ENCODE data around the gene MNDA. TPM values are rescaled to one million over a fixed set of nuclear protein-coding genes. Genes with fewer than 3 reads are reported as not detected.
"Not testable (repeated sequence)": the region's sequence is repeated elsewhere in the genome, so short reads cannot be mapped to it uniquely, and the experiment has no call there.

MNDA gene
- polyA plus RNA-seq, 5 donors = 4.3 to 6.9 (median 4.8) TPM

- DNase-seq = no peak
These were observed 4.9 kb downstream of the MNDA start for GRCh38 chr1:158836038-158836437.

DNA sequence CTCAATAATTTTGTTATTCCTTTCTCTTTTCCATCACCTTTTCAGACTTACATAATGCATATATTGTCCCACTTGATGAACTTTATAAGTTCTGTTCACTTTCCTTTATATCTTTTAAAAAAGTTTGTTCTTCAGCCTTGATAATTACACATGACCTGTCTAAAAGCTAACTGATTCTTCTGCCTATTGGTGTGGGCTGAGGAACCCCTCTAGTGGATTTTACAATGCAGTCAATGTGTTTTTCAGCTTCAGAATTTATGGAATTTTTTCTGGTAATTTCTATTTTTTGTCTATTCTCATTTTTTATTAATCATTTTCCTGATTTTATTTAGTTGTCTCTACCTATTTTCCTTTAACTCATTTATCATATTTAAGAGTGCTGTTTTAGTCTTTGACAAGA lies 7.5 kb downstream of the MNDA start:
- DNase-seq = no peak

DNA sequence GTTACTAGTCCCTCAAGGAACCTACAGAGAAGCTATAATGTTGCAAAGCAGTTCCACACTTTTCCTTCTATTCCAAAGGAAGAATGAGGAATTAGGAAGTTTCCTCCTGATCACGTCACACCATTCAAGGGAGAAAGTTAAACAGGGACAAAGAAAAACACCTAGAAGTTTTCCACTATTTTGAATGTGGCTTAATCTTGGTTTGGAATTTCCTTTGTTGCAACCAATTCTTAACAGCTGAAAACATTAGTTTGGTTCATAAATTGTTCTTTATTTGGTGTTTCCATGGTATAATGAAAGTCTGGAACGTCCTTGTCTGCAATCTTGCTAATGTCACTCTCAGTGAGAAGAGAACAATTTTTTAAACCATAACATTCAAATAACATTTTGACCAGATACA lies 8.4 kb downstream of the MNDA start:
- DNase-seq = no peak

- DNase-seq = no peak
These were observed 9.1 kb downstream of the MNDA start for GRCh38 chr1:158840236-158840635.

- no peak for DNase-seq
These were observed 33.4 kb downstream of the MNDA start for GRCh38 chr1:158864595-158864994.

DNA sequence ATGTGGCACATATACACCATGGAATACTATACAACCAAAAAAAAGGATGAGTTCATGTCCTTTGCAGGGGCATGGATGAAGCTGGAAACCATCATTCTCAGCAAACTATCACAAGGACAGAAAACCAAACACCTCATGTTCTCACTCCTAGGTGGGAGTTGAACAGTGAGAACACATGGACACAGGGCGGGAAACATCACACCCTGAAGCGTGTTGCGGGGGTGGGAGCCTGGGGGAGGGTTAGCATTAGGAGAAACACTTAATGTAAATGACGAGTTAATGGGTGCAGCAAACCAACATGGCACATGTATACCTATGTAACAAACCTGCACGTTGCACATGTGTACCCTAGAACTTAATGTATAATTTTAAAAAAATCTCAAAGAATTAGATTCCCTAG lies 39.3 kb downstream of the MNDA start:
- not testable (repeated sequence) for DNase-seq

- no peak for DNase-seq
These were observed 42.0 kb downstream of the MNDA start for GRCh38 chr1:158873141-158873540.

GRCh38 chr1:158893654-158894053 lies 62.5 kb downstream of the MNDA start:
- no peak for DNase-seq

DNA sequence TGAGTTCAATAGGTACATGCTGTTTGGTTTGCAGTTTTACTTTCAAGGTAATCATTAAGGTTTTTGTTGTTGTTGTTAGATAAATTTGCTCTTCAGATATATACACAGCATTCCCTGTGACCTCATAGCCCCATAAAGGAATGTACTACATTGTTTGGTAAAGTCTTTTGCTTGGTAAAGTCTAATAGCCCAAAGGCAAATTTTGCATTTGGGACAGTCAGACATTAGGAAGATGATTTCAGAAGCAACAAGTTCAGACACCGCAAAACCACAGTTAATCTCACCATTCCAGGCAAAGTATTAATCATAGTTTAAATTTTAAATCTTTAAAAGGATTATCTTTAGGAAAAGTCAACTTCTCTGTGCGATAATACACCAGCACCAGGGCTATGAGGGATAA lies 67.6 kb downstream of the MNDA start:
- no peak for DNase-seq

Other genes with a start within 250 kb of the MNDA start
- under 1 TPM; 0.19 to 0.70 (median 0.29) TPM for gene OR10Z1, start 226.1 kb upstream of the MNDA start, polyA plus RNA-seq (ENCODE audit: insufficient read depth in 1 of 5, insufficient read length in 5 of 5, low replicate concordance in 1 of 5)
- gene SPTA1, start 144.6 kb upstream of the MNDA start, polyA plus RNA-seq (ENCODE audit: insufficient read depth in 1 of 5, insufficient read length in 5 of 5, low replicate concordance in 1 of 5) = 10 to 100 TPM in 2 of 5 donors, 1 to 10 TPM in 3; 8.3 to 26.4 (median 8.9) TPM
- not detected for gene OR6K2, start 130.7 kb upstream of the MNDA start, polyA plus RNA-seq (ENCODE audit: insufficient read depth in 1 of 5, insufficient read length in 5 of 5, low replicate concordance in 1 of 5)
- gene OR6K3, start 110.6 kb upstream of the MNDA start, polyA plus RNA-seq (ENCODE audit: insufficient read depth in 1 of 5, insufficient read length in 5 of 5, low replicate concordance in 1 of 5) = under 1 TPM in 2 of 5 donors, not detected in 3; 0.09 TPM
- gene OR6K6, start 76.6 kb upstream of the MNDA start, polyA plus RNA-seq (ENCODE audit: insufficient read depth in 1 of 5, insufficient read length in 5 of 5, low replicate concordance in 1 of 5) = not detected
- gene OR6N1, start 59.2 kb upstream of the MNDA start, polyA plus RNA-seq (ENCODE audit: insufficient read depth in 1 of 5, insufficient read length in 5 of 5, low replicate concordance in 1 of 5) = not detected
- gene OR6N2, start 50.1 kb upstream of the MNDA start, polyA plus RNA-seq (ENCODE audit: insufficient read depth in 1 of 5, insufficient read length in 5 of 5, low replicate concordance in 1 of 5) = not detected
- gene PYHIN1, start 100.2 kb downstream of the MNDA start, polyA plus RNA-seq (ENCODE audit: insufficient read depth in 1 of 5, insufficient read length in 5 of 5, low replicate concordance in 1 of 5) = 1 to 10 TPM in 2 of 5 donors, under 1 TPM in 3; 0.44 to 1.4 (median 0.82) TPM
- gene IFI16, start 178.6 kb downstream of the MNDA start, polyA plus RNA-seq (ENCODE audit: insufficient read depth in 1 of 5, insufficient read length in 5 of 5, low replicate concordance in 1 of 5) = 100 to 1,000 TPM in 3 of 5 donors, 10 to 100 TPM in 2; 70.2 to 134 (median 118) TPM
- gene AIM2, start 245.4 kb downstream of the MNDA start, polyA plus RNA-seq (ENCODE audit: insufficient read depth in 1 of 5, insufficient read length in 5 of 5, low replicate concordance in 1 of 5) = under 1 TPM; 0.26 to 0.56 (median 0.28) TPM